Stimulated activated CD8-positive, alpha-beta memory T cell treated with anti-CD3 and anti-CD28 coated beads, Interleukin-15, amount 100 ng/mL, for 4 hours (primary cell): ENCODE measurements around the gene CNGA4.

Source experiments
- DNase-seq, 2 donors: peaks; one replicate each; pipeline ENCODE4 v3.0.0-alpha.2; 2020; ENCODE audit warnings: low read depth in 2 of 2

CNGA4 gene, protein sequence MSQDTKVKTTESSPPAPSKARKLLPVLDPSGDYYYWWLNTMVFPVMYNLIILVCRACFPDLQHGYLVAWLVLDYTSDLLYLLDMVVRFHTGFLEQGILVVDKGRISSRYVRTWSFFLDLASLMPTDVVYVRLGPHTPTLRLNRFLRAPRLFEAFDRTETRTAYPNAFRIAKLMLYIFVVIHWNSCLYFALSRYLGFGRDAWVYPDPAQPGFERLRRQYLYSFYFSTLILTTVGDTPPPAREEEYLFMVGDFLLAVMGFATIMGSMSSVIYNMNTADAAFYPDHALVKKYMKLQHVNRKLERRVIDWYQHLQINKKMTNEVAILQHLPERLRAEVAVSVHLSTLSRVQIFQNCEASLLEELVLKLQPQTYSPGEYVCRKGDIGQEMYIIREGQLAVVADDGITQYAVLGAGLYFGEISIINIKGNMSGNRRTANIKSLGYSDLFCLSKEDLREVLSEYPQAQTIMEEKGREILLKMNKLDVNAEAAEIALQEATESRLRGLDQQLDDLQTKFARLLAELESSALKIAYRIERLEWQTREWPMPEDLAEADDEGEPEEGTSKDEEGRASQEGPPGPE

DNA sequence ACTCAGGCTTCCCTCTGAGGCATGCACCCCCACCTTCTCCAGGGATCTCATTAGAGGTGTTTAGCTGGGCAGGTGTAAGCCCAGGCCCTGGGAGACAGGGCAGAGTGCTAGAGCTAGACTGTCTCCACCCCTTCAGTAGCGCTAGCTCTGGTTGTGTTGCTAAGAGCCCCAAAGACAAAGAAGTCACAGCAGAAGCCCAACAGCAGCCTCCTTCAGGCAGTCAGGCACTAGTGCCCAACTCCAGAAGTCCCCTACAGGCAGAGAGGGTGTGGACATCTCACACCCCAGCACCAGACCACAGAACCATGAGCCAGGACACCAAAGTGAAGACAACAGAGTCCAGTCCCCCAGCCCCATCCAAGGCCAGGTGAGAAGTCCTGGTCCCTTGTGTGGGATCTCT is at the start of gene CNGA4:
TSS of gene CNGA4 (plus strand) at position 188 of the 400 bp plus-strand sequence. CDS start at position 306, 118 bp downstream.
- DNase-seq: no peak

DNA sequence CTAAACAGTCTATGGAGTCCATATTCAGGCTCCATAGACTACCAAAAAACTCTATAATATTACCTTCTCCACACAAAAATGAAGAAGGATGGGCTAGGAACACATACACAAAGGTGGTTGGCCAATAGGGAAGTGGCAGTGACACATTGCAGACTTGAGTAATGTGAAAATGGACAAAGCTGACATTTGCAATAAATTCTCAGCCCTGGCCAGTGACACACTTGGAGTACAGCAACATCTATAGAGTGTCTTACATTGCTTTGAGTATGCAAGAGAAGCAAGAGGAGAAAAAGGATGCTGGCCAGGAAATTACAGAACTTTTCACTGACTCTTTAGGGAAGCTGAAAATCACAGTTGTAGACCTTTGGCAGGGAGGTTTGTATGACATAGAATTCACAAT is 47.1 kb upstream of the CNGA4 start:
- no peak for DNase-seq

DNA sequence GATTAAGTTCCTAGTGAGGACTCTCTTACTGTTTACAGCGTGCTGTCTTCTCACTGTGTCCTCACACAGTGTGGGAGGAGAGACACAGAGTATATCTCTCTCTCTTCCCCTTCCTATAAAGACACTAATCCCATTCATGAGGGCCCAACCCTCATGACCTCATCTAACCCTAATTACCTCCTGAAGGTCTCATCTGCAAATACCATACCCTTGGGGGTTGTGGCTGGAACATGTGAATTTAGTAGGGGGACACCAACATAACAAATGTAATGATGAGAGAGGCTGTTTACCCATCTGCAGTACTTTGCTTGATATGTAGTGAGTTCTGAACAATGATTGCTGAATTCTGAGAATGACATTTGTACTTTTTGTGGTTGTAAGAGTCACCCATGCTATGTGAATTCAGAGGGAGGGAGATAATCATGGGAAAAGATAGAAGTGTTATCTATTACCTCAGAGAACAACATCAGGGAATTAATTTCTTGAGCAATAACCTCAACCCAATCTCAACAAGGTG is 44.8 kb upstream of the CNGA4 start:
- DNase-seq: no peak

DNA sequence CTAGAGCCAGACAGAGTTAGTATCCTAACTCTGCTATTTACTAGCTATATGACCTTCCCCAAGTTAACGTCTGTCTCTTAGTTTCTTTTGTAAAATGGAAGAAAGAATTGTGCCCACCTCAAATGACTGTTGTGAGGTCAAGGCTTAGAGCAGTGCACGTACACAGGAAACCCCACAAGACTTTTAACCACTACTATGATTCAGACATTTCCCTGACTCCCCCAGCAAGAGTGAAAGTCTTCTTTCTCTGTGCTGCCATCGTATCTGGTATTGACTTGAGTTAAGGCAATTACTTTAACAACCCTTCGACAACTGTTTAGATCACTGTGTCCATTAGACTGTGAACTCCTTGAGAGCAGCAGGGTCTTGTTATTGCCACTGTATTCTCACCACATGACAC is 42.5 kb upstream of the CNGA4 start:
- DNase-seq: no peak

DNA sequence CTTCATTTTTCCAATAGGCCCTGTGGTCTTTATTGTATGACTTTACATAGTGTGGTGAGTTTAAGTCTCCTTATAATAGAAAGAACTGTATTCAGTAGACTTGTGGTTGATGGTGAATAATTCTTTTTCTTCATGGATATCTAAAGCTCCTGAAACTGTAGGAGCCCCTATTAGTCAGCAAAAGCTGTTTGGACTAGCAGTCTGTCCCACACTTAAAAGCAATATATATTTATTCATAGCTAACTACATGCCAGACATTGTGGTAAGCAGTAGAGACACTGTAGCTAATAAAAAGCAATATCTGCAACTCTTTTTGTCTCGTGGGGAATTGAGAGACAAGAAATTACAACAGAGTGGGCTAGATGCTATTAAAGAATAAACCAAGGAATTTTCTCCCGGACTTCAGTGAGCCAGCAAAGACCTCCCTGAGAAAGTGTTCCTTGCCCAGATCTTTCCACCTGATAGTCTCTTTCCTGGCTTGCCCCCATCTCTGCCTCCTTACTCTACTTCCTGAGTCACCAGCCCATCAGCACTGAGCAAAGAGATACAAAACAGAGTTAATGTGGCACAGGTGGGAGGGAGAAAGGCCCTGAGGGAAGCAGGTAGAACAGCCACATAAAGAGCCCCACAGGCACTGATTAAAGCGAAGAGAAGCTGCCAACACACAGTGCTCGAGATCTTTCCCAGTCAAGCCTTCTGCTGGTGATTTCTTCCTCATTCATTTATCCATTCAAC is 41.3 kb upstream of the CNGA4 start:
- no peak for DNase-seq

DNA sequence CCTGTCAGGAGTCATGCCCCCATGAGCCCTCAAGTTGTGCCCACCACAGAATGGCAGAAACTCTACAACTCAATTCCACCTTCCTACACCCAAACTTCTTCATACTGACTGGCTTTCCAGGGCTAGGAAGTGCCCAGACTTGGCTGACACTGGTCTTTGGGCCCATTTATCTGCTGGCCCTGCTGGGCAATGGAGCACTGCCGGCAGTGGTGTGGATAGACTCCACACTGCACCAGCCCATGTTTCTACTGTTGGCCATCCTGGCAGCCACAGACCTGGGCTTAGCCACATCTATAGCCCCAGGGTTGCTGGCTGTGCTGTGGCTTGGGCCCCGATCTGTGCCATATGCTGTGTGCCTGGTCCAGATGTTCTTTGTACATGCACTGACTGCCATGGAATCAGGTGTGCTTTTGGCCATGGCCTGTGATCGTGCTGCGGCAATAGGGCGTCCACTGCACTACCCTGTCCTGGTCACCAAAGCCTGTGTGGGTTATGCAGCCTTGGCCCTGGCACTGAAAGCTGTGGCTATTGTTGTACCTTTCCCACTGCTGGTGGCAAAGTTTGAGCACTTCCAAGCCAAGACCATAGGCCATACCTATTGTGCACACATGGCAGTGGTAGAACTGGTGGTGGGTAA is 39.6 kb upstream of the CNGA4 start, which contains the start of gene OR52W1:
TSS of gene OR52W1 (plus strand) at position 51 of the 637 bp plus-strand sequence. CDS start at position 51, 0 bp downstream.
- DNase-seq: no peak

DNA sequence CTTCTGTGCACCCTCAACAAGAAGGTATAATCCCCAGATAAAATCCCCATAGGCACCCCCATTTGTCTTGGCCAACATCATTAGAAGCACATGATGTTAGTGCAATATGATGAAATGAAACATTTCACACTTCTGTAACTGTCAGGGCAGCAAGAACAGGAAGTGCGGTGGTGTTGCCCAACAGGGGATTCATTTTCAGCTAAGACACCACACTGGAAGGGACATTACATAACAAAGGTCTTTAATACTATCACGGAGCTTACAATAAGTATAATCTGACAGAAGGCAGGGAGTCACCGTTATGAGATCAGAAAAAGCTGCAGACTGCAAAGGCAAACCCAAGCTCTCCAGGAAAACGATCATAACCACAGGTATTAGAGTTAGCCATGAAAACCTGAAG is 37.9 kb upstream of the CNGA4 start:
- DNase-seq: no peak

DNA sequence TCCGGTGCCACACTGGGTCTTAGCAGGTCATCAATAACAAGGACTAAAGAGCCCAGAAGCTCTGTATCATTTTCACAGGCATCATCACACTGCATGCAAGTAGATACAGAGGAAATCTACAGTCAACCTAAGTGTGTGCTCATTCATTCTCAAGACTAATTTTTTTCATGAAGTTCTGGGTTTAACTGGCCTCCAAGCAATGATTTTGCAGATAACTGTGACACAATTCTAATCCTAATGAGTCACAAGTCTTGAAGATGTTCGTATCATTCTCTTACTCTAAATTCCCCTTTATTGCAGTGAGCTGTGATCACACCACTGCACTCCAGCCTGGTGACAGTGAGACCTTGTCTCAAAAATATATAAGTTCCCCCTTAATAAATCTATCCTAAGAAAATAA is 37.4 kb upstream of the CNGA4 start:
- no peak for DNase-seq

DNA sequence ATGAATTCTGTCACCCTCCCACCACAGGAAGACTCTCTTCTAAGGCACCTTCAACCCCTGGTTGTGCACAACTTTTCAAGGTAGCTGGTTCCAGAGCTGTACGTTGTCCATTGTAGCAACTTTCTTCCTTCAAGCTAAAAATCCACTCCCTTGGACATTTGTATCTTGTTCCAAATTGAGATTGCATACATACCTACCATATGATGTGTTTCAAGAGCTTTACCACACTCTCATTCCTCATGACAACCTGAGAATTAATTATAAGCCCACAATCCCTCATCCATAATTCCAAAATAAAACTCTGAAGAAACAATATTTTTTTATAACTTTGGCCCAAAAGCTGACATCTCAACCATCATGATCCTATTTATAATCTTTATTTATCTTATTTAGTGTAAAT is 36.8 kb upstream of the CNGA4 start:
- DNase-seq: no peak

DNA sequence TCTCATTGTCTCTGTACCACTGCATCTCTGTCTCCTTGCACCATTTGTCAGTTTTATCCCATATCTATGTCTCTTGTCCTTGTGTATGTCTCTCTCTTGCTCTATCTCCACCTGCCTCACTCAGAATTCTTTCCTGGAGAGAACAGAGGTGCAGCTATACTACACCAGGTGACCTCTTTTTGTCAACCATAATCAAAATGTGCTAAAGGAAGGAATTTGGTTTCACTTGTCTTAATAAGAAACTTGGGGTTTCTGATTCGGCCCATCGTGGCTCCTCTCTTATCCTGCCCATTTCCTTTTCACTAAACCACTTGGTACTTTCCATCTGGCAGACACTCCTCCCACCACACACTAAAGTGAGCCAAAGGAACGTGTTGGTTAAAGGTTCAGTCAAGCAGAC is 35.6 kb upstream of the CNGA4 start:
- no peak for DNase-seq

DNA sequence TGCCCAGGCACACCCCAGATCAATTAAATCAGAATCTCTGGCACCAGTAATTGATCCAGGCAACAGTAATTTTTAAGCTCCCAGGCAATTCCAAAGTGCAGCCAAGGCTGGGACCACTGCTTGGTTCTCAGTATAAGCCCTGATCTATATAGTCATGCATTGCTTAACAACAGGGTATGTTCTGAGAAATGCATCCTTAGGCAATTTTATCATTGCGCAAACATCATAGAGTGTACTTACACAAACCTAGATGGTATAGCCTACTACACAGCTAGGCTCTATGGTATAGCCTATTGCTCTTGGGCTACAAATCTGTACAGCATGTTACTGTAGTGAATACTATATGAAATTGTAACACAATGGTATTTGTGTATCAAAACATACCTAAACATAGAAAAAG is 34.2 kb upstream of the CNGA4 start:
- no peak for DNase-seq

DNA sequence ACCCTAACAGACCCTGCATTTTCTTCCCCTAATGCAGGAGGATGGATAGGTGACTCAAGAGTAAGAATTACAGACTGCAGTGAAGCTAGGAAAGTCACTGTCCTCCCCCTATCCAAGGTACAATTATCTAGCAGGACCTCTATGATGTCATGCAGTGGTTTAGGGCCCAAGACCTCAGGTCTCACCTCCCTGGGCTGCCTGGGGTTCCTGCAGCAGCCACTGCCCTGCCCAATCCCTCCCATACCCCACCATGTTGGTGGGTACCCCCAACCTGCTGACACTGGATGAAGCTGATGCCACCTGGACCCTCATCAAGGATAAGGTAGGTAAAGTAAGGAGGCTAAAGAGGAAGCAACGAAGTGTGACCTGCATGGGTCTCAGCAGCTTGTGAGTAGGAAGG is 33.5 kb upstream of the CNGA4 start, which contains the start of gene C11orf42:
TSS of gene C11orf42 (plus strand) at position 192 of the 400 bp plus-strand sequence. CDS start at position 251, 59 bp downstream.
- no peak for DNase-seq

DNA sequence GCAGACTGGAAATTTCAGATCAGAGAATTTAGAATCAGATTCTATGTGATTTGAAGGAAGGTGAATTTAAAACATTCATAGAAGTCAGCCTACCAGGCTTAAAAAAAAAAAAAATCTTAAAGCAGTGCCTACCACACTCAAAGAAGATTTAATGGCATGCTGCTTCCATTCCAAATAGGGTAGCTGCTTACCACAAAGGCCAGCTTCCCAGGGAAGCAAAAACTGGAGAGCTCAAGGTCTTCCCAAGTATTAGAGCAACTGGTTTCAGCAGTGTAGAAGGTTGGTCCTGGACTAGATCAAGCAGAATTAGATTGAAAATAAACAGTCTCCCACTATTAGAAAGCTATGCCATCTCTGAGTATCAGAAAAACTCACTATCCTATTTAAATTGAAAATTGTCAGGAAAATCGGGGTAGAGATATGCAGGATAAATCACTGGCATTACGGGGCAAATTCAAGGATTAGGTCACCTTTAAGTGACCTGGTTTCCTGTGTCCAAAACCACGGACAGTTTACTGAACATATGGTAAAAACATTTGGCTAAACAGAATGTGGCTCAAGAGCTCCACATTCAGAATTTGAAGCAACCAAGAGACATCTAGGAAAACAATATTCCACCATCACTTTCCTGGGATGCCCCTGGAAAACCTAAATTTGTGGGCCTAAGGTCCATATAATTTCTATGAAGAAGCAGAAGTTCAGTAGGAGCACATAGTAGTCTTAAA is 32.3 kb upstream of the CNGA4 start:
- DNase-seq: no peak

DNA sequence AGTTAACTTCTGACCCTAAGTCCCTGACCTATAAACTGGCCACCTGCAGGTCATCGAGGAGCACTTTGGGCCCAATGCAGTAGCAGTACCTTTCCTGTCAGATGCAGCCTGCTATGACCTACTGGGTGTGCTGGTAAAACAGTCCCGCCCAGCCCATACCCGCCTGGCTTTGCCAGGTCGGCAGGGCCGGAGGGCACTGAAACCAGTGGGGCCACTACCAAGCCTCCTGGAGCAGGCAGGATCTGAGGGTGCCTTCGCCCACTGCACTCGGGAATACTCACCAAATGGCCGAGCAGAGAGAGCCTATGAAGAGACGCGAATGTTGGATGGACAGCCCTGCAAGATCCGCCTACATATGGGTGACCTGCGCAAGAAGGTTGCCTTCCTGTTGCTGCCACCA is 29.1 kb upstream of the CNGA4 start:
- DNase-seq: no peak

DNA sequence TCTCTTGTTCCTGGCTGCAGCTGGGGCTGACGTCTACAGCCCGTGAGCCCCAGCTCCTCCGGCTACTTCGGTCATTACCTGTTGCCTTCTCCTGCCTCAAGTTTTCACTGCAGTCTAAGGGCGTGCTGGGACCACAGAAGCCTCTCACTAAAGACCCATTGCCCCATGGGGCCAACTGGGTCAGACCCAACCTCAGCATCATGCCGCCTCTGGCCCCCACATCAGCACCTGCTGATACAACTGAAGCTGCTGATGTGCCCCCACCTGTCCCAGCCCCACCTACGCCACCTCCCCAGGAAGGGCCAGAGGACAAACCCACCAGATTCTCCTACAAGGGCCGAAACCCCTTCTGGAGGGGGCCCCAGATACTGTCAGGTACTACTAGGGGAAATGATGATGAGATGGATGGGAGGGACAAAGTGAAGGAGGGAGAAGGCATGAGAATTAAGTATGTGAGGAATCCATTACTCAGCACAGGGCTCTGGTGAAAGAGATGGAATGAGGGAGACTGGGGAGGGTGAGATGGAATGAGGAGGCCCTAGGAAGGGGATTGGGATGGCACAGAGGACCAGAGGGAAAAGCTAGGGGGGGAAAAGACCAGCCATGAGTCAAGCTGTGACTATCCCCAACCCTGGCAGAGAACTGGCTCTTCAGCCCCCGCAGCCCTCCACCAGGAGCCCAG is 28.5 kb upstream of the CNGA4 start:
- DNase-seq: no peak

DNA sequence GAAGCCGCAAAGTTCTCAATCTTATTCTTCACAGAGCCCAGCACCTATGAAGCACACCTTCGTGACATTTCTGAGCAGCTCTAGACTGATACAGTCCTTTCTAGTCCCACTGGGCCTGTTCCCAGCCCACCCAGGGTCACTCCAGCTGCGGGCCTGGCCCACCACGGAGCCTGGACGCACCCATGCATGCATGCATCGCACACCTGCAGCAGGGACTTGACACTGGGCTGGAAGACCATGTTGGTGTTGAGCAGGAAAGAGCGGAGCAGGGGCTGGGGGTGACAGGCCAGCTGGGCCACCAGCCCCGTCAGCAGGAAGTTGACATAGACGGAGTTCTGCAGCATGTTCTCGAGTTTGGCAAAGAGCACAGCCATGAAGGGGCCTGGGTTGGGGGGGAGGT is 24.4 kb upstream of the CNGA4 start:
- no peak for DNase-seq

DNA sequence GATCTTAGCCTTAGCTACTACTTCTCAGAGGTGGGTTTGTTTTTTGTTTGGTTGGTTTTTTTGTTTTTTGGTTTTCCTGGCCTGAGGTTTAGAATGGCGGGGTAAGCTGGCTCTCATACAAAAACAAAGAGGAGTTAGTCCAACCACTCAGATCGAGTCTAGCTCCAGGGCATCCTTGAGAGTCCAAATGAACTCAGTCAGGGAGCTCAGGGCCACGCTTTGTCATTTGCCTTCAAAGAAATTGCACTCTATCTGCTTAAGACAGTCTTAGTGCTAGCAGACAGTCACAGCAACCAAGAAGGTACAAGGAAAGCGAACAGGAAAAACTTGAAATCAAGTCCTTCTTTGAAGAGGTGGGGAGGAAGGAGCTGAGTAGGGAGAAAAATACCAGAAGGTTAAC is 22.4 kb upstream of the CNGA4 start:
- no peak for DNase-seq

DNA sequence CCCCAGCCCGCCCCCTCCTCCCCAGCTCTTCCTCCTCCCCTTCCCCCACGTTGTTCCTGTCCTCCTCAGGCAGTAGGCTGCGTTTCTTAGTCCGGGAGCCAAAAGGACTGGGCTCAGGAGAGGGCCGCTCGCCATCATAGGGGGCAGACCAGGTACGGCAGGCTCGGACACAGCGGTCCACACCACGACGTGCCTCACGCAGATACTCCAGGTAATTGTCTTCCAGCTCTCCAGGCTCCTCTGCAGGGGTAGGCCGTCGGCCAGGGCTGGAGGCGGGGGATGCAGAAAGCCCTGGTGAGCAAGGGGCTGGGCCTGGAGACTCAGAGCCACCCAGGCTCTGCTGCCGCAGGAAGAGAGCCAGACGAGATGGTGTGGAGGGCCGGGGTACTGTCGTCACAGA is 21.2 kb upstream of the CNGA4 start:
- DNase-seq: no peak

DNA sequence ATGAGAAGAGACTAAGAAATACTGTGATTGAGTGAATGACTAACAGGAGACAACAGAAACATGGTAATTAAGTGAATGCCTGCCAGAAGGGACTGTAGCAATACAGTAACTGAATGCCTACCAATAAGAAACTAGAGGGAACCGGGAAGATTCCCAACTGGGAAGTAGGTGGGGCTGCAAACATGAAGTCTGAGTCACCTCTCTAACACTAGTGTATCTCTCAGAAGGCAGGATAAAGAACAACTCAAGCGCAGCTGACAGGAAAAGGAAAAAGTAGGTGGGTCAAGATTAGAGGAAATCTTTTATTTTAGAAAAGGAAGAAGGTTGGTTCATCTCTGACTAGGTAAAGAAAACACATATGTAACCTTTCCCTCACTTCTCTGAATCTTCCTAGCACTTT is 19.5 kb upstream of the CNGA4 start:
- DNase-seq: no peak

DNA sequence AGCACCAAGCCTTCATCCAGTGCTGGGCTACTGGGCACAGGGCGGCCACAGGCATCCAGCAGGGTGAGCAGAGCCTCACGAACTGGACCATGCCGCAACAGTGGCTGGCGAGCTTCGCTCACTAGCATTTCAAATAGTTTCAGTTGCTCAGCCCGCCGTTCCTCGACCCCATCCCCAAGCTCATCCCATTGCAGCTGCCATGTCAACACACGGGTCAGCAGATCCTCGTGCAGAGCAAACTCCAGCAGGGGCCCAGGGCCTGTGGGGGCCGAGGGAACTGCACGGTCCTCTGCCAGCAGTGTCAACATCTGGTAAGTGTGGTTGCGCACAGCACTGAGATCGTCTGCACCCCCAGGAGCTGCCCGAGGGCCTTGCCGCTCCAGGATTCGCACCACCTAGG is 15.0 kb upstream of the CNGA4 start:
- no peak for DNase-seq

DNA sequence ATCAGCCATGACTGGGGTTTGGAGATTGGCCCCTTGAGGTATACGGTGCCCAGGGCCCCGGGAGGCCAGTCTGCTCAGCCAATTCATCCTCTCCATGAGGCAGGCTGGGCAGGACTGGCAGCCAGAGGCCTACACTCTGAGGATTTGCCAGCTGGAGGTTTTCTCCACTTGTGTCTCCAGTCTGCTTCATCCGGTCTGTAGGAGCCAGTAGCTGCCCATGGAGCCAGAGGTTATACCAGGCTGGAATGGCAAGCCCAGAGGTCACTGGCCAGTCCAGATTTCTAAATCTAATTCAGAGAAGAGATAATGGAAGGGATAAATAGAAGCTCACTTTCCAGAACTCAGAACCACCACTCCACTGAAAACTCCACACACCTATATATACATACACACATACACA is 14.5 kb upstream of the CNGA4 start:
- no peak for DNase-seq
